K562 (cell line): Measurements from ENCODE around the gene TUBG2. TPM values are rescaled to one million over a fixed set of nuclear protein-coding genes. Genes with fewer than 3 reads are reported as not detected.

Experiments
- ATAC-seq: fragments of 200-7000 bp; cut with Tn5 transposase; 3 replicates; pipeline ENCODE4 v1.9.1; 2020; ENCODE audit warnings: moderate library complexity
- BruUV-seq: library from RNA; stranded (reverse); fragments of 400-500 nt; replicated peaks from 2 replicates; lab custom pipeline; 2021; lab: Mats Ljungman, UMichigan
- CTCF ChIA-PET: fragments of 300-600 bp; formaldehyde crosslinking; extraction: SDS; loops from one replicate; lab custom pipeline; 2021; ENCODE audit warnings: low intra/inter-chr PET ratio; lab: Yijun Ruan, JAX
- POLR2A ChIA-PET: fragments of 300-600, 350-650 bp; sonication (Branson Sonifier 250); formaldehyde crosslinking; extraction: SDS; loops from one replicate; lab custom pipeline; 2021; ENCODE audit warnings: antibody characterized with exemption, inconsistent platforms; lab: Yijun Ruan, JAX
- DNase-seq, 4 experiments: peaks; one replicate each; pipeline versions ENCODE4 v3.0.0 to v3.0.0-alpha.2; 2011 to 2018; ENCODE audit warnings: low spot score in 3 of 4, mixed read lengths in 3 of 4; ENCODE audit errors: extremely low read depth in 1 of 4
- FAIRE-seq: peaks from 2 replicates; lab custom pipeline; 2011; peaks lifted over from hg19 to GRCh38; lab: Jason Lieb, UNC
- H2AFZ ChIP-seq: 2 replicates; pipeline ENCODE4 v1.6.0; 2011; ENCODE audit warnings: low read depth, low read length, control low read depth, inconsistent platforms
- H3K27ac ChIP-seq: fragments of 200-600 bp; 3 replicates; pipeline ENCODE4 v1.8.0; 2011; ENCODE audit warnings: low read depth, mild to moderate bottlenecking, control low read depth, inconsistent platforms, low read length, moderate library complexity, mixed read lengths; ENCODE audit errors: extremely low read depth
- H3K27me3 ChIP-seq, 2 experiments: fragments of 300-600 bp in 1 of 2; 2 replicates in 1 of 2; 3 replicates in 1 of 2; pipeline versions ENCODE4 v1.6.0 to v1.8.0; 2011; ENCODE audit warnings: inconsistent platforms in 2 of 2, low read length in 2 of 2, mild to moderate bottlenecking in 1 of 2, mixed read lengths in 1 of 2, moderate library complexity in 1 of 2; ENCODE audit not compliant: control insufficient read depth in 2 of 2, insufficient read depth in 2 of 2
- H3K36me3 ChIP-seq: fragments of 300-600 bp; 3 replicates; pipeline ENCODE4 v1.8.0; 2011; ENCODE audit warnings: mild to moderate bottlenecking, low read length, inconsistent platforms; ENCODE audit not compliant: control insufficient read depth, insufficient read depth
- H3K4me1 ChIP-seq, 2 experiments: fragments of 200-600 bp in 1 of 2; replicated peaks in 1 of 2; 2 replicates in 1 of 2; 3 replicates in 1 of 2; pipeline versions ENCODE4 v1.5.1 to v1.8.0; 2011; ENCODE audit warnings: inconsistent platforms in 2 of 2, low read length in 2 of 2, mild to moderate bottlenecking in 1 of 2, mixed read lengths in 1 of 2, moderate library complexity in 1 of 2; ENCODE audit not compliant: control insufficient read depth in 2 of 2, insufficient read depth in 2 of 2
- H3K4me2 ChIP-seq: 2 replicates; pipeline ENCODE4 v1.6.1; 2011; ENCODE audit warnings: low read length, control low read depth, inconsistent platforms, mixed read lengths; ENCODE audit not compliant: insufficient read depth
- H3K4me3 ChIP-seq: fragments of 200-600 bp; sonication (generic), shearing (Covaris generic); 2 replicates; pipeline ENCODE4 v1.5.1; 2016; ENCODE audit warnings: control low read depth, inconsistent platforms
- H3K79me2 ChIP-seq: fragments of 200-600 bp; 3 replicates; pipeline ENCODE4 v1.8.0; 2011; ENCODE audit warnings: low read length, inconsistent platforms; ENCODE audit not compliant: control insufficient read depth, insufficient read depth
- H3K9ac ChIP-seq, 2 experiments: 2 replicates each; pipeline versions ENCODE4 v1.6.0 to v1.6.1; 2011; ENCODE audit warnings: low read depth in 2 of 2, low read length in 2 of 2, control low read depth in 1 of 2, inconsistent platforms in 1 of 2, mild to moderate bottlenecking in 1 of 2, mixed read lengths in 1 of 2; ENCODE audit not compliant: insufficient read depth in 1 of 2
- H3K9me1 ChIP-seq: one replicate; pipeline ENCODE4 v1.6.0; 2011; ENCODE audit warnings: inconsistent platforms, mild to moderate bottlenecking, low read length, moderate library complexity; ENCODE audit not compliant: control insufficient read depth, insufficient read depth
- H3K9me3 ChIP-seq: replicated peaks from 2 replicates; pipeline ENCODE4 v1.5.1; 2011; ENCODE audit warnings: low read depth, low read length, inconsistent platforms; ENCODE audit not compliant: control insufficient read depth, insufficient read depth
- H4K20me1 ChIP-seq: replicated peaks from 2 replicates; pipeline ENCODE4 v1.6.1; 2011; ENCODE audit warnings: low read length, inconsistent platforms, mixed read lengths; ENCODE audit not compliant: control insufficient read depth, insufficient read depth
- CAMTA2 ChIP-seq: fragments of 250-450 bp; sonication (Bioruptor Pico); conservative IDR thresholded peaks from 2 replicates; pipeline ENCODE4 v1.5.1; 2022
- E2F8 ChIP-seq: fragments of 450-650 bp; IDR thresholded peaks from 2 replicates; pipeline ENCODE4 v1.7.1; 2018; ENCODE audit warnings: mild to moderate bottlenecking, low read depth; ENCODE audit not compliant: partially characterized antibody
- HBP1 ChIP-seq: fragments of 450-650 bp; formaldehyde crosslinking; IDR thresholded peaks from 2 replicates; pipeline ENCODE4 v1.4.0; 2022; ENCODE audit warnings: missing genetic modification characterization
- NR2C2 ChIP-seq, 2 experiments: fragments of 200-800 bp in 1 of 2; sonication (Bioruptor generic) in 1 of 2; sonication (generic) in 1 of 2; formaldehyde crosslinking in 1 of 2; IDR thresholded peaks; 2 replicates each; pipeline versions ENCODE4 v1.6.1 to v1.8.0; 2016 to 2022; ENCODE audit warnings: mild to moderate bottlenecking in 1 of 2, missing compliant biosample characterization in 1 of 2, missing genetic modification characterization in 1 of 2, missing genetic modification reagents in 1 of 2
- PHF8 ChIP-seq: fragments of 200-600 bp; sonication (generic); IDR thresholded peaks from 2 replicates; pipeline ENCODE4 v1.6.1; 2012; ENCODE audit warnings: mixed run types, mild to moderate bottlenecking, inconsistent platforms, low read length, moderate library complexity, borderline replicate concordance
- POLR2A ChIP-seq: fragments of 450-650 bp; conservative IDR thresholded peaks from 2 replicates; pipeline ENCODE4 v1.6.1; 2016
- PRDM10 ChIP-seq: fragments of 450-650 bp; IDR thresholded peaks from 2 replicates; pipeline ENCODE4 v1.6.1; 2018; ENCODE audit not compliant: partially characterized antibody
- RBFOX2 ChIP-seq: fragments of 200-400 bp; formaldehyde crosslinking; IDR thresholded peaks from 2 replicates; pipeline ENCODE4 v1.6.1; 2017; ENCODE audit warnings: low read depth, mild to moderate bottlenecking, low read length, moderate library complexity
- SNIP1 ChIP-seq: fragments of 450-650 bp; IDR thresholded peaks from 2 replicates; pipeline ENCODE4 v1.7.1; 2017; ENCODE audit warnings: low read depth, mild to moderate bottlenecking
- YY1 ChIP-seq, 3 experiments: IDR thresholded peaks; 2 replicates each; pipeline ENCODE4 v1.6.1; 2011; ENCODE audit warnings: low read length in 2 of 3, mild to moderate bottlenecking in 2 of 3, moderate library complexity in 2 of 3, borderline replicate concordance in 1 of 3, control low read depth in 1 of 3, low read depth in 1 of 3; ENCODE audit not compliant: insufficient read depth in 3 of 3, insufficient replicate concordance in 2 of 3, control insufficient read depth in 1 of 3, insufficient read length in 1 of 3; ENCODE audit errors: extremely low read depth in 1 of 3
- ZFX ChIP-seq: sonication (generic); formaldehyde crosslinking; IDR thresholded peaks from 2 replicates; pipeline ENCODE4 v1.8.0; 2022; ENCODE audit warnings: mild to moderate bottlenecking, missing genetic modification reagents, moderate library complexity
- ZNF124 ChIP-seq: sonication (generic); formaldehyde crosslinking; IDR thresholded peaks from 2 replicates; pipeline ENCODE4 v1.8.1; 2022; ENCODE audit warnings: missing genetic modification reagents
- ZNF77 ChIP-seq: fragments of 250-450 bp; sonication (Bioruptor Pico); IDR thresholded peaks from 2 replicates; pipeline ENCODE4 v1.5.0; 2020
- WGBS: fragments of 100-300 bp; shearing (Covaris generic); methylation state at CpG from one replicate; pipeline ENCODE4 v1.1.6; 2016; ENCODE audit warnings: low coverage, mixed read lengths; ENCODE audit not compliant: insufficient coverage; ENCODE audit errors: missing lambda C conversion rate; 5-methylcytosine and 5-hydroxymethylcytosine counted together
- in situ Hi-C: fragments of 300-500 bp; cut with MboI; formaldehyde crosslinking; loops from 4 replicates; pipeline ENCODE4 v1.15.0; 2018; ENCODE audit warnings: inconsistent platforms, mixed read lengths
- intact Hi-C: fragments of 100-400 bp; cut with micrococcal nuclease; formaldehyde crosslinking; loops from 2 replicates; pipeline ENCODE4 v1.14.2; 2022
- polyA plus RNA-seq, 8 experiments: library from polyadenylated mRNA; depleted of rRNA in 4 of 8; stranded (reverse) in 5 of 8; unstranded in 3 of 8; fragments of >200 nt; fragmentation: Nextera tagmentation in 2 of 8; fragmentation: Illumina TruSeq in 1 of 8; extraction: Ambion mirVana in 2 of 8; extraction: Trizol in 1 of 8; gene quantifications; 2 replicates each; pipeline versions ENCODE4 v1.2.1 to v1.2.3, GENCODE V29; 2011 to 2014; ENCODE audit warnings: inconsistent platforms in 1 of 8, missing spikeins in 1 of 8
- total RNA-seq, 7 experiments: library from RNA; depleted of rRNA in 6 of 7; stranded (reverse); fragments of >200 nt in 6 of 7; fragmentation: Illumina TruSeq in 2 of 7; extraction: Trizol in 2 of 7; gene quantifications; 2 replicates each; pipeline versions ENCODE4 v1.2.1 to v1.2.3, GENCODE V29; 2011 to 2021; ENCODE audit warnings: low replicate concordance in 1 of 7

The TUBG2 gene
- total and polyA plus RNA-seq, 9 of the 15 experiments (the other 6 are each of a cell fraction or from before 2014, with no cell fraction given): 0.09 to 0.80 (median 0.24) TPM; not detected in 2

GRCh38 chr17:42680331-42680808 is 21.3 kb downstream of the TUBG2 start:
- intact Hi-C loops (loop anchor here (1.0 kb wide), 1 partner anchor 103 kb away; the partner anchor contains the start of gene PSMC3IP), in situ Hi-C loops (no loop called here)
- ATAC-seq (peak; percentile 5), FAIRE-seq (peak; percentile 92), DNase-seq (peak; percentile 68 to 87 (median 74))
- H3K4me2 ChIP-seq: peak overlapping the region; percentile 67
- H3K27me3 ChIP-seq: no peaks in the 10 kb centered on the region
- peak overlapping the region; percentile 67 to 90 for H3K9ac ChIP-seq
- peak overlapping the region; percentile 34 for H3K4me3 ChIP-seq
- POLR2A ChIA-PET: interaction anchor here (0.5 to 3.2 kb wide), 10 partner anchors 10 to 1485 kb away, joined by 3 to 24 read pairs (median 6); partner anchors contain the start of gene PSMC3IP
- no peaks in the 10 kb centered on the region for H3K9me3 ChIP-seq
- CTCF ChIA-PET: interaction anchor here (1.1 to 1.5 kb wide), 3 partner anchors 72 to 102 kb away, joined by 3 to 6 read pairs (median 4); no protein-coding TSS in a partner anchor
- peaks cover 23% of the 10 kb centered on the region for H3K79me2 ChIP-seq
- 52% methylated on average over 17 of the region's 20 CpGs for WGBS
- peaks cover 28 to 76% of the 10 kb centered on the region in 2 experiments for H3K4me1 ChIP-seq
- no peaks in the 10 kb centered on the region for H3K9me1 ChIP-seq
- no TSS peak for BruUV-seq
- no peaks in the 10 kb centered on the region for H3K36me3 ChIP-seq
- H3K27ac ChIP-seq: peak overlapping the region; percentile 95
- H4K20me1 ChIP-seq: no peaks in the 10 kb centered on the region
- H2AFZ ChIP-seq: peak overlapping the region; percentile 85
- TF ChIP-seq YY1 (IDR thresholded peaks at IDR 0.05; ENCODE audit: borderline replicate concordance in 1 of 3, control insufficient read depth in 1 of 3, extremely low read depth in 1 of 3, insufficient read depth in 3 of 3, insufficient read length in 1 of 3, insufficient replicate concordance in 2 of 3, low read depth in 1 of 3, low read length in 2 of 3) (peak in 1 of 3 experiments; percentile 63), E2F8 (no peak), RBFOX2 (peak; percentile 59; the same call in 1 of the 2 replicates), SNIP1 (no peak), PRDM10 (peak; percentile 43), HBP1 (CRISPR knock-in tag) (no peak), ZNF124 (no peak), NR2C2 (CRISPR knock-in tag; IDR thresholded peaks at IDR 0.05) (no peak), NR2C2 (tag; IDR thresholded peaks at IDR 0.05) (peak; percentile 20; the same call in 1 of the 2 replicates), POLR2A (peak; percentile 46), PHF8 (peak; percentile 9; the same call in 1 of the 2 replicates), ZNF77 (no peak), ZFX (CRISPR knock-in tag) (peak; percentile 58; the same call in 1 of the 2 replicates), CAMTA2 (CRISPR knock-in tag) (0 out of 2 replicates have a peak, but pooled peaks have one; percentile 23)
